GM20431 (cell line): ENCODE measurements around the gene ADCY5.

Experiments
- in situ Hi-C: fragments of 300-500 bp; cut with MseI, MboI; formaldehyde crosslinking; loops from one replicate; pipeline ENCODE4 v1.15.0; 2020; ENCODE audit warnings: low sequenced_read_pairs; ENCODE audit not compliant: unreplicated experiment

Gene ADCY5

DNA sequence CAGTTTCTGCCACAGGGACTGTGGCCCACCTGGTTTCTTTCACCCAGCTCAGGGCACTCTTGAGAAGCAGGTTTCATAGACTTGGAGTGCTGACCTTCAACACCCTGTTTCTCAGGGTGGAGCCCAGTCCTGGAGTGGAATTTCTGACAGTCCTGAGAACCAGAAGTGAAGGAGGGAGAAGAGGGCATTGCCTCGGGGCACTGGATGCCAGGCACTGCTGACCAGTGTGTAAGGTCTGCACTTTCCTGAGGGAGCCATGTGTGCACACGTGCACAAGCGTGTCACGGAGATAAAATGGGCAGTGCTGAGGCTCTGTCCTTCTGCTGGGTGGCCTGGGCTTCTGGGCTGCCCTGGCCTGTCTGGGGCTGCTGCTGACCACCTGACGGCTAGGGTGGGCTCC, 128.7 kb downstream of the ADCY5 start:
- in situ Hi-C loops, result no loop called here

DNA sequence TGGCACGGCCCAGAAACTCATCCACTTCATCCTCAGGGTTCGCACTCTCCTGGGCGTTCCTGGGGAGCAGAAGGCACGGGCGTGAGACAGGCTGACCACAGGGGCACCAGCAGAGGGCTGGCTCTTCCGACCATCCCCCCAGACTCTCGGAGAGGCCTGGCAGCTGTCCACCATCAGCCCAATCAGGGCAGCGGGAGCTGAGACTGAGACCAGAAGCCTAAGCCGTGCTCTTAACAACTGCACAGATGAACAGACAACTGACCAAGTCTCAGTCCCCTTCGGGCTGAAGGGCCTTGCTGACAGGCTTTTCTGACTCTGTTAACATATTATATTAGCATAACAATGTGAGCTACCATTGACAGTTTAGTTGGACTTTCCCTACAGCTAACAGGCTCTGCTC, 129.1 kb downstream of the ADCY5 start:
- in situ Hi-C loops, result no loop called here

DNA sequence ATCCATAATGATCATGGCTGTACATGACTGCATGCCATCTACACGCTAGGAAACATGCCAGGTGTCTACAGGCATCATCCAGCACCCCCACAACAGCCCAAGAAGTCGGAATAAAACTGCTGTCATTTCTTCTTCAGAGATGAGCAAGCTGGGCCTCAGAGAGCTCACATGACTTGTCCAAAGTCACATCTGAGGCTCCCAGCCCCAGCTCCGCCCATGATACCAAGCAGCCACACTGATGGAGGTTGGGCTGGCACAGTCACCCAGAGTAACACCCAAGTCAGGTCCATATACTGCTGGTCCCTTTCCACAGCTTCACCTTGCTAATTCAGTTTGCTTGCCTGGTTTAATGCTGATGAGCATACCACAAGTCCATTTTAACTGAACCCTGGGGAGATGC, 130.5 kb downstream of the ADCY5 start:
- in situ Hi-C loops, result no loop called here

DNA sequence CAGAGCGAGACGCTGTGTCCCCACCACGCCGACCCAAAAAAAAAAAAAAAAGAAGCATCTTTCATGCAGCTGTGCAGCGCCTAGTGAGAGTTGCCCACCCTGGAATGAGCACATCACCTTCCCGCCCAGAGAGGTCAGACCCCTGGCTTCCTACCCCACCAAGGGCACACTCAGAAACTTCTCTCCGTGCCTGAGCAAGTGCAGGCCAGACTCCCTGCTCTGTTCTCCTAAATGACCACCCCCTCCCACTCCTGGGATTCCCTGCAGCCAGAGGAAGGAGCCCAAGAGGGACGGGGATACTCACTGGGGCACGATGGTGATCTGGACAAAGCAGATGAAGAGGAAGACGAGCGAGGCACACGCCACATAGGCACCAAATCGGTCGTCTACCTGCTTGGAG, 131.2 kb downstream of the ADCY5 start:
- in situ Hi-C loops, result no loop called here

DNA sequence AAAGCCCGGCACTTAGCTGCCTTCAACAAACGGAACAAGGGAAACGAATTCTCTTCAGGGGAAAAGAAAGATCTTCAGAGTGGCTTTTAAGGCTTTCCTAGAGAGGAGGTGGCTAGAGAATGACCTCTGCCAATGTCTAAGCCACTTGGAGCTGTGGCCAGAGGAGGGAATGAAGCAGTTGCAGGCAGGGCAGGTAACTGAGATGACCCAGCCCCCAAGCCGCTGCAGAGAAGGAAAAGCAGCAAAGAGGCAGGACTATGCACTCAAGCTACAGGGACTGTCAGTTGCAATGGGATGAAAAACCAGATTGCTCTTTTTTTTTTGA, 133.7 kb downstream of the ADCY5 start:
- in situ Hi-C loops, result no loop called here

DNA sequence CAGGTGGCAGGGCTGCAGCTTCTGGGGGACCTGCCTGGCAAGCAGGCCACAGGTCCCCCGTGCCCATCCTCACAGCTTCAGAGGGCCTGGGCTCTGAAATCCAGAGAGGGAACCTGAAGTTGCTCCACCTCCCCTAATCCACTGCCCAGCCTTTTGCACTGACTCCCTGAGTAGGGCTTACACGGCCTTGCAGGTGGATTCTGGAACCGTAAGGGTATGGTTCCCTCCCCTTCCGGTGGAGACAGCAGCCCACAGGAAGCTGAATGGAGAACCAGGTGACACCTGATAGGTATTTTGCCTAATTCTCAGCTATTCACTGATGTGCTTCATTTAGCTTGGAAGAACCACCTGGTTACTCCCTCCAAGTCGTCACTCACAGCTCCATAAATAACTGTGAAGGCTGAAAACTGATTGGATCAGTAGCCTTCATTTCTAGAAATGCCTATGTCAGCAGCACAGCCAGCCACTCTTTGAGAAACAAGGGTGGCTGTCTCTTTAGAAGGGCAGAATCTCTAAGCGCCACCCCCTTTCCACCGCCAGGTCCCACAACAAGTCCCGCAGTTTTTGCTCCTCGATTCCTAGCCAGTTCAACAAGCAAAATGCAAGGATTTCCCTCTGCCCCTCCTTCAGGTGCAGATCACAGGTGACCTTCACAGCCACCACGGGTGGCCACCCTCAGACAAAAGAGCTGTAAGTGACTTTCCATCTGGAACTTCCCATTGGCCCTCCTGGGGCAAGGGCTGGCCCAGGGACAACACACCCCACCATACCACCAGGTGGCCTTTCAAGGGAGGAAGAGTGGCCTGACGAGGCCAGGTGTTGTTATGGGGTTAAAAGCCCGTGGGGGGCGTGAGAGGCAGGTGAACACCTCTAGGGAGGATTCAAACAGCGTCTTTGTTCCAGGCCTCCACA, 134.3 kb downstream of the ADCY5 start:
- in situ Hi-C loops, result no loop called here

DNA sequence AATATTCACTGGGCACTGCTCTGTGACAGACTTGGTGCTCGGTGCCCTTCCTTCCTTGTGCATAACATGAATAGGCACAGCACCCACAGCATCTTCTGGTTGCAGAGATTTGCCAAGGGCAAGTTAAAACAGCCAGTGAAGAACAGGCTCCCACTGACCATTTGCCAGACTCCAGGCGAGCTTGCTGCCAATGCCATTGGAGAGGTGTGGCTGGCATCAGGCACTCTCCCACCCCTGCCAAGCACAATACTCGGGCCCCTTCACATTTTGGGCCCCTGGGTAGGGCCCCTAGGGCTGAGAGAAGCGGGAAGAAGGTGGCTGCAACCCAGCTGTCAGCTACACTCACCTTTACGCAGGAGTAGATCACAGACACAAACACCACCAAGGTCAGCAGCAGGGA, 135.0 kb downstream of the ADCY5 start:
- in situ Hi-C loops, result no loop called here

DNA sequence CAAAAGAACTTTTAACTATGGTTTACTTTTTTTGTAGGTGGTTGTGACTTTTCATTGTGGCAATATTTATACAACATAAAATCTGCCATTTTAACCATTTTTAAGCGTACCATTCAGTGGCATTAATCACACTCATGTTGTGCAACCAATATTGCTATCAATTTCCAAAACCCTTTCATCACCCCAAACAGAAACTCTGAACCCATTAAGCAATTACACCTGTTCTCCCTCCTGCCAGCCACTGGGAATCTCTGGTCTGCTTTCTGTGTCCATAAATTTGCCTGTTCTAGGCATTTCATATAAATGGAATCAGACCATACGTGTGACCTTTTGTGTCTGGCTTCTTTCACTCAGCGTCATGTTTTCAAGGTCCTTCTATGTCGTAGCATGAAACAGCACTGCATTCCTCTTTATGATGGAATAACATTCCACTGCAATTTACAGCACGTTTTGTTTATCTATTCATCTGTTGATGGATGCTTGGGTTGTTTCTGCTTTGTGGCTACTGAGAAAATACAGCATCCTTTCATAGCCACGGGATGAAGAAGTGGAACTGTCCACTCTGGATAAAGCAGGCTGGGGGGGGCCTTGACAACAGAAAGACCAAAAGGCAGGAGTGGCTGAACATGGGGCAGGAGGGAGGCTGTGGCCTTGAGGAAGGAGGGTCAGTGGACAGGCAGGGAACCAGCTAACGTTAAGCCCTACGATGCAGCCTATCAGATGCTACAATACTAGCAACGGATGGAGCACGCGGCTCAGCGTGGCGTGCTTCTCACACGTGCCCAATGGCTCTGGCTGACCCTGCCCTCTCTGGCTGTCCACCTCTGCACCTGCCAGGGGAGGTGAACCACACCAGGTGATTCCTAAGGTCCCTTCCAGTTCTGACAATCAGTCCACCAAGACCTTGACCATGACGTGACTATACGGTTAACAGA, 136.3 kb downstream of the ADCY5 start:
- in situ Hi-C loops, result no loop called here

DNA sequence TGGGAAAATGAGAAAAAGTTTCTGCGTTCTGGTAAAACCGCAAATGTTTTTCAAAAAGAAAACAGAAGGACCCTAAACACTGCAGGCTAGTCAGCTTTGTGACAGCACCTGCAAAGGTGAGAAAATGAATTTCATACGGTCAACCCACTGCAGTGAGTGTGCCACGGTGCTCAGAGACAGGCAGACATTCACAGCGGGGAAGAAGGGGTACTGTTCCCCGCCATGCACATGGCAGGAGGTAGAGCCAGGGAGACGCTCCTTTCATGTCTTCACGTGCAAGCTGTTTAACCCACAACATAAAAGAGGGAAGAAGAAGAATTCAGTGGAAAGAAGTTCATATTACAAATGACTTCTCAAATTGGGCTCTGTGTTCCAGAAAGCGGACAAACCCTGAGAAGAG, 137.7 kb downstream of the ADCY5 start:
- in situ Hi-C loops, result no loop called here

DNA sequence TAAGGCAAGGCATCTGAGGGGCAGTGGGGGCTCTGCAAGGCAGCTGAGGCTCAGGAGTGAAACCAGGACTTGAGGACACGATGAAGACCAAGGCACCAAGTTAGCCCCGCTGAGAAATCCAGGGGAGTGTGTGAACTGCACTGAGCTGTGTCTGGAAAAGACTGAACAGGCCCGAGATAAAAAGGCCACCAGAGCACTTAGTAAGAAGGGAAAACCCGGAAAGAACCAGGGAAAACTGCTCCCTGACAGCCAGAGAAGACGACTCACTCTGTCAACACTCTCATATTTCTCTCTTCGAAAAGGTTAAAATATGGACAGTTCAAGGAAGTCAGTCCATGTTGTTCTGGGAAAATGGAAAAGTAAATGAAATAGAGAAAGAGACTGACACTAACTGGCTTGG, 138.1 kb downstream of the ADCY5 start:
- in situ Hi-C loops, result no loop called here

DNA sequence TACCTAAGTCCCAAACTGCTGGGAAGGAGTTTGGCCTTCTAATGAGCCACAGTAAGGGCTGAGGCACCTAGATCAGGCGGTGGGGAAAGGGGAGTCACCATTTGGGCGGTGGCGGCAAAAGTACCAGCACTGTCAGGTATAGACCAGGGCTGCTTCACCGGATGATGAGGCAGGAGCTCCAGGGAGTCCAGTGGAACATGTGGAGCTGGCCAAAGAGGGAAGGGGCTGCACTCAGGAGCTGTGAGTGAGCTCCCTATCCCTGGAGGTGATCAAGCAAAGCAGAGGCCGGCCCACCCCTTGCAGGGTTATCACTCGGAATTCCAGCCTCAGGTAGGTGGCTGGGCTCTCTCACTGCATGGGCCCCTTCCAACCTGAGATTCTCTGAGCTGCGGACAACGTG, 138.7 kb downstream of the ADCY5 start:
- in situ Hi-C loops, result no loop called here

DNA sequence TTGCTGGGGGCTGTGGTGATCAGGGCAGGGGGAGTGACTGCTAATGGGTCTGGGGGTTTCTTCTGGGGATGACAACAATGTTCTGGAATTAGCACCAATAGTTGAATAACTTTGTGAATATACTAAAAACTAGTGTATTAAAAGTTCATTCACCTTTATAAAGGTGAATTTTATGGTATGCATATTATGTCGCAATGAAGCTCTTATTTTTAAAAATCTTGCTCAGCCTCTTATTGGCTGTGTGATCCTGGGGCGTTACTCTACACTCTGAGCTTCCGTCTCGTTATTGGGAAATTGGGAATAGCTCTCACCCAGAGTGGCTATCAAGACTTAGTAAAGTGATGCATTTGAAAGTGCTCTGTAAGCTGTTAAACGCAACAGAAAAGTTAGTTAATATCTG, 141.8 kb downstream of the ADCY5 start:
- in situ Hi-C loops, result no loop called here

DNA sequence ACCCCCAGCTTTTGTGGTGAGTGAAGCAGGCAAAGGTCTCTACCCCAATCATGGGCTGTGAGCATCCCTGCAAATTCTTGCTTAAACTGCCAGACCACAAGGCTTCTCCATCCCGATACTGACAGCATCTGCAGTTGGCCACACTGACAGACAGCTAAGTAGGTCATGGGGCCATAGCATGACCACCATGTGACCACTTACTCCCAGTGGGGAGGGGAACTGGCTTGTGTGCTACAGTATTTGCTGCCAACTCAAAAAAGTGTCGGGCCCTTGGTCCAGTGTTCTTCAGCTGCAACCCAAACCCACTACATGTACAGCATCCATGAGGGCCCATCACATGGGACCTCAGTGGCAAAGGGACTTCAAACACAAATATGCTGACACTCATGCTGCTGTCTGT, 143.7 kb downstream of the ADCY5 start:
- in situ Hi-C loops, result no loop called here

DNA sequence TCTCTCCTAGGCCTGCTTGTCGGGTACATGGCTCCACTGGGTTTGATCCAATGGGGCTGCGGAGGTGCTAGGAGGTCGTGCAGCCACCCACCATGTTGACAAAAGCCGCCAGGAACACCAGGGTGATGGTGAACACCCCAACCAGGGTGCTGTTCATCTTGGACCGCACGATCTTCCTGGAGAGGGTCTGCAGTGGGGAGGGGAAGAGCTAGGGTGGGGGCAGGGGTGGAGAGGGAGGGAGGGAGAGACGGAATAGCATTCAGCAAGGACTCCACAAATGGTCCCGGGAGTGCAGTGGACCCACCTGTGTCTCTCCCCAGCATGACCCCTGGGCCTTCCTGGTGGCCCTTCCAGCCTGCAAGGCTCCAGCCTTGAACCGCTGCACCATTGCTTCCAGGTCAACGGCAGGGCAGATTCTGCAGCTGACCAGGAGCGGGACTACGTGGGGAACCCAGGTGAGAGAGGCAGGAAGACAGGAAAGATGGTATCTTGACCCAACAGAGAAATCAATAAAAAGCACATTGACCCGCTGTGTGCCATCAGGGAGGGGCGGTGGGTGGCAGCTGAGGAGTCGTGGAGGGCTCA, 144.8 kb downstream of the ADCY5 start:
- in situ Hi-C loops, result no loop called here

DNA sequence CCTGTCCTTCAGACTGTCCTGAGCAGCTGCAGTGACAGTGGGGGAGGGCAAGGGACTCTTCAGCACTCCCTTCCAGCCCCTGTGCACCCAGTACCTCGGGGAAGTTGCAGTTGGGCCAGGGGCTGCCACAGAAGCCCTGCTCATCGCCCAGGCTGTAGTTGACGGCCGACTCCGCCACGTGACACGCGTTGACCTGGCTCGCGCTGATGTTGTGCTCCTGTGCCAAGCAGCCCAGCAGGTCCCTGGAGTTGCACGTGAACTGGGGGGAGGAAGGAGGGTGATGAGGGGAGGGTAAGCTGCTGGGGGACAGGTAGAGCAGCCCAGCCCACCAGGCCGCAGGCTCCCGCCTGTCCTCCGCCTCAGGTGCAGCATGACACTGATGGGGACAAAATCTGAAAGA, 145.9 kb downstream of the ADCY5 start:
- in situ Hi-C loops, result no loop called here

DNA sequence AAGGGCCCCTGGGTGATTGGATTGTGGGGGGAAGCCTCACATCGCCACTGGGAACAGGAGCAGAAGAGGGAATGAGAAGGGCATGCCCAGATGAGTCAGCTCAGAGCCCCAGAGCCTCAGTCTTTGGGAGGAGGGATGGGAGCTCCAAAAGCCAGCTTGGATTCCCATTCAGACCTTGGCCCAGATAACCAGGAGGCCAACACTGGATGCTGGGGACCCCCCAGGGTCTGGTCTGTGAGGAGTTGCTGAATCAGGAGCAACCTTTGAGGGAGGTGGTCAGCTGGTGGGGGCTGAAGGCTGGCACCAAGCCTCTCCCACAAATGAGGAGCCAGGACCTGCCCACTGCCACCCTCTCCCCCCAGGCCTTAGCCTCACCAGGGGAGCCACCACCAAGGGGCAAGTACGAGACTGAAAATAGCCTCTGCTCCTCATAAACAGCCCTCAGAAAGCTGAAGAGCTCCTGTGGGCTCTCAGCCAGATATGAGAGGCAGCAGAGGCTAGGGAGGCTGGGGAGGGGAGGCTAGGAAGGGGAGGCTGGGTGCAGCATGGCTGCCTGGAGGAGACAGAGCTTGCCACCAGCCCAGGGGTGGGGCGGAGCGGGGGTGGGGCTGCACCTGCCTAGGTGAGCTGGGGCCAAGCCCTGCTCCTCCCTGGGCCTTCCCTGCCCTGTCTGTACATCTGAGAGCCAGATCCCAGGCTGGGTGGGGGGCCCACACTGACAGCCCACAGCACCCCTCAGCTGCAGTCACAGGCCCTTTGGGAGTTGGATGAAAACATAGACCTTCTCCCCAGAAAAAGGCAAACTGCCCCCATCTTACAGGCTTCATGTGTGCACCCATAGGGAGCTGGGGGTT, 147.3 kb downstream of the ADCY5 start:
- in situ Hi-C loops, result no loop called here

DNA sequence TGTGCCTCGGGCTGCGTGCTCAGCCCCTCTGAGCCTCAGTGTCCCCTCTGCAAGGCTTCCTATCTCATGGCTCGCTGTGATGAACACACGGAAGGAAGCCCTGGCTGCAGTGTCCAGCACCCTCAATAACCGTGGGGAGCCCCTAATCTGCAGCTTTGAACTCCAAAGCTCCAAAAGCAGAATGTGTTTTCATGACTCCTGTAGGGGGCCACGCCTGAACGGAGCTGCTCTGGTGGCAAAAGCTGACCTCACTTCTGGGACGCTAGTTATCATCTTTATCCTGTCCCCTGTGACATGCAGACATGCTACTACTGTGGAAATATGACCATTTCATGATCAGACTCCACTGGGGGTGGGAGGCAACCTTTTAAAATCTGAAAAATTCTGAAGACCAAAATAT, 148.3 kb downstream of the ADCY5 start:
- in situ Hi-C loops, result no loop called here

DNA sequence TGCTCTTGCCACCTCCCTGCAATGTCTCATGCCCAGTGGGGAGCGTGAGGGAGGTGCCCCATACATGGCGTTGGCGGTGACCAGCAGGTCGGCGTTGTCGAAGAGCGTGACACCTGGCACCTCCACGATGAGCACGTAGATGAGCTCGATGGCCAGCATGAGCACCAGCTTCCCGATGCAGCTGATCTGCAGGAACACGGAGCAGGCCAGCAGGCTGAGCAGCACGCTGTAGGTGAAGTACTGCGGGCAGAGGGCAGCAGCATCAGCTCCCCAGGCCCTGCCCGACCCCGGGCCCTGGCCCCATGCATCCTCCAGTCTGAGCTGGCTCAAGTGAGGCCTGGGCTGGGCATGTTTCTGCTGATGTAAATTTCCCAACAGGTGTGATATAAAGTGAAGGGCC, 148.8 kb downstream of the ADCY5 start:
- in situ Hi-C loops, result no loop called here

DNA sequence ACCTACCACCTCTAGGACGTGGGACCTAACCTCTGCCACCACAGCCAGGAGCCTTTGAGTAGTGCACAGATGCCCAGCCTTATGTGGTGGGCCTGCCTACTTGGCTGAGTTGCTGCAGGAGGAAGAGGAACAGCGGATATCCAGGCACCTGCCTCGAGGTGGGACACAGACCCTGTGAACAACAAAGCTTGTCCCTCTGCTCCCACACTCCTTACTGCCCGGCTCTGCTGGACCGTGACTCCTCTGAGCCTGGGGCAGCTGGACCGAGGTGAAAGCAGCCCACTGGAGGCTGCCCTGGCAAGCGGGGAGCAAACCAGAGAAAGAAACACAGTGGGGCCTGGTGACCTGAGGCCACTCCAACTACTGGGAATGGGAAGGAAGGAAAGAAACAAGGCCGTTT, 149.3 kb downstream of the ADCY5 start:
- in situ Hi-C loops, result no loop called here

DNA sequence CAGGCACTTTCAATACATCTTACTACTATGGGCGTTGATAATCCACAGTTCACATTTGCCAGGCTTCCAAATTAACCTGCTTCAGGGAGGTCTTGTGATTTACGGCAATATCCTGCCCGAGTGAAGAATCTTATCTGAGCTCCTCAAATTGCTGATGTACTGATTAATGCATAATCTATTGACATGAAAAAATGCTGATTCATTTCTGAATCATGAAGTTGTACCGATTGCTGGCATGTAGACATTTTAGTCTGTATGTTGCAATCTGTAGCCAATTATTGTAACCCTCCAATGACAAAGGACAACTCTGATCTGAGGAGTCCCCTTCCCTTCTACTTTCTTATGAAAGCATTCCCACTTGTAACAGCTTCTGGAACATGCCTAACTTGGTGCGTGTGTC, 150.0 kb downstream of the ADCY5 start:
- in situ Hi-C loops, result no loop called here
